Neutrophil (primary cell): ENCODE measurements around the gene ERO1B.
"Not testable (repeated sequence)": the region's sequence is repeated elsewhere in the genome, so short reads cannot be mapped to it uniquely, and the experiment has no call there.

Experiments used
- H3K27ac ChIP-seq: fragments of 200-600 bp; sonication (generic); 2 replicates; pipeline ENCODE4 v1.5.1; 2016; ENCODE audit warnings: mild to moderate bottlenecking, moderate library complexity
- H3K27me3 ChIP-seq: fragments of 200-600 bp; sonication (generic); 2 replicates; pipeline ENCODE4 v1.6.0; 2016; ENCODE audit warnings: mild to moderate bottlenecking
- H3K36me3 ChIP-seq: fragments of 200-600 bp; sonication (generic); 2 replicates; pipeline ENCODE4 v1.5.1; 2017
- H3K4me1 ChIP-seq, 2 experiments: fragments of 200-600 bp in 1 of 2; sonication (generic) in 1 of 2; 1 replicate in 1 of 2; 2 replicates in 1 of 2; pipeline versions ENCODE4 v1.5.1 to v1.6.1; 2013 to 2016; ENCODE audit warnings: low read depth in 1 of 2, low read length in 1 of 2, mild to moderate bottlenecking in 1 of 2, moderate library complexity in 1 of 2; ENCODE audit not compliant: control insufficient read depth in 1 of 2, insufficient read depth in 1 of 2
- H3K4me3 ChIP-seq, 2 experiments: fragments of 200-600 bp in 1 of 2; sonication (generic) in 1 of 2; 1 replicate in 1 of 2; 2 replicates in 1 of 2; pipeline ENCODE4 v1.5.1; 2013 to 2016; ENCODE audit warnings: low read depth in 1 of 2, low read length in 1 of 2, mild to moderate bottlenecking in 1 of 2, moderate library complexity in 1 of 2
- H3K9me3 ChIP-seq: fragments of 200-600 bp; sonication (generic); 2 replicates; pipeline ENCODE4 v1.5.1; 2016
- CTCF ChIP-seq: fragments of 200-600 bp; sonication (generic); IDR thresholded peaks from 2 replicates; pipeline ENCODE4 v1.5.1; 2016; ENCODE audit warnings: antibody characterized with exemption

ERO1B gene

GRCh38 chr1:236315518-236315917, 33.8 kb upstream of the ERO1B start:
- Histone ChIP-seq H3K4me1 (no peaks in the 10 kb centered on the region), H3K4me3 (no peak overlapping the region), H3K36me3 (no peaks in the 10 kb centered on the region), H3K27me3 (no peaks in the 10 kb centered on the region), H3K27ac (no peak overlapping the region), H3K9me3 (no peaks in the 10 kb centered on the region)
- no peak for TF ChIP-seq CTCF

- H3K9me3 ChIP-seq = no peaks in the 10 kb centered on the region
- H3K4me3 ChIP-seq = no peak overlapping the region
Measured at GRCh38 chr1:236315092-236315491, 33.3 kb upstream of the ERO1B start.

GRCh38 chr1:236314050-236314449, 32.3 kb upstream of the ERO1B start:
- not testable (repeated sequence) for H3K9me3 ChIP-seq, H3K4me1 ChIP-seq, H3K27ac ChIP-seq, H3K27me3 ChIP-seq, H3K4me3 ChIP-seq, H3K36me3 ChIP-seq

More at GRCh38 chr1:236315092-236315491, 33.3 kb upstream of the ERO1B start:
- Histone ChIP-seq H3K36me3 (no peaks in the 10 kb centered on the region), H3K4me1 (no peaks in the 10 kb centered on the region), H3K27ac (no peak overlapping the region), H3K27me3 (no peaks in the 10 kb centered on the region)
- no peak for TF ChIP-seq CTCF

- no peak for TF ChIP-seq CTCF
- Histone ChIP-seq H3K27me3 (no peaks in the 10 kb centered on the region), H3K4me1 (no peaks in the 10 kb centered on the region), H3K9me3 (no peaks in the 10 kb centered on the region), H3K4me3 (no peak overlapping the region), H3K27ac (no peak overlapping the region), H3K36me3 (no peaks in the 10 kb centered on the region)
Measured at GRCh38 chr1:236313427-236313826, 31.7 kb upstream of the ERO1B start.

- Histone ChIP-seq H3K4me1 (no peaks in the 10 kb centered on the region), H3K36me3 (no peaks in the 10 kb centered on the region), H3K27me3 (no peaks in the 10 kb centered on the region), H3K9me3 (no peaks in the 10 kb centered on the region), H3K27ac (no peak overlapping the region), H3K4me3 (no peak overlapping the region)
- no peak for TF ChIP-seq CTCF
Measured at GRCh38 chr1:236311040-236311439, 29.3 kb upstream of the ERO1B start.

- Histone ChIP-seq H3K27me3 (no peaks in the 10 kb centered on the region), H3K4me3 (no peak overlapping the region), H3K36me3 (no peaks in the 10 kb centered on the region), H3K9me3 (no peaks in the 10 kb centered on the region), H3K27ac (no peak overlapping the region), H3K4me1 (no peaks in the 10 kb centered on the region)
- TF ChIP-seq CTCF = no peak
Measured at GRCh38 chr1:236308827-236309226, 27.1 kb upstream of the ERO1B start.
